Erythroblast (primary cell): ENCODE results near the gene CRIP2.

Experiments used
- GATA1 ChIP-seq: IDR thresholded peaks from 2 replicates; pipeline ENCODE4 v1.6.1; 2011; ENCODE audit warnings: low read depth, mild to moderate bottlenecking, control low read depth, low read length, moderate library complexity
- POLR2A ChIP-seq: IDR thresholded peaks from 2 replicates; pipeline ENCODE4 v1.6.1; 2011; ENCODE audit warnings: mild to moderate bottlenecking, low read length

GRCh38 chr14:105432657-105433056 is 42.0 kb upstream of the CRIP2 start:
- TF ChIP-seq POLR2A: no peak
- no peak for TF ChIP-seq GATA1
